Neural progenitor cell (in vitro differentiated cells): ENCODE measurements around the gene IL17REL. TPM values are rescaled to one million over a fixed set of nuclear protein-coding genes. Genes with fewer than 3 reads are reported as not detected.
A peak's percentile ranks its signal among the peaks of the same experiment; 100 is the strongest.

Source experiments
- DNase-seq: peaks from one replicate; pipeline ENCODE4 v3.0.0-alpha.2; 2016; ENCODE audit warnings: low spot score
- H2AFZ ChIP-seq: fragments of 200-600 bp; sonication (generic); replicated peaks from 2 replicates; pipeline ENCODE4 v1.6.1; 2016; ENCODE audit warnings: antibody characterized with exemption
- H3F3A ChIP-seq: fragments of 200-600 bp; sonication (generic); 2 replicates; pipeline ENCODE4 v1.6.1; 2016; ENCODE audit warnings: antibody characterized with exemption, low read depth
- H3K27ac ChIP-seq: fragments of 200-600 bp; sonication (generic); 2 replicates; pipeline ENCODE4 v1.5.1; 2016; ENCODE audit warnings: mild to moderate bottlenecking
- H3K27me3 ChIP-seq: fragments of 200-600 bp; sonication (generic); 2 replicates; pipeline ENCODE4 v1.6.1; 2016; ENCODE audit warnings: mild to moderate bottlenecking, moderate library complexity
- H3K36me3 ChIP-seq: fragments of 200-600 bp; sonication (generic); 2 replicates; pipeline ENCODE4 v1.5.1; 2016
- H3K4me1 ChIP-seq: fragments of 200-600 bp; sonication (generic); 2 replicates; pipeline ENCODE4 v1.6.1; 2016; ENCODE audit warnings: mixed run types
- H3K4me2 ChIP-seq: fragments of 200-600 bp; sonication (generic); 2 replicates; pipeline ENCODE4 v1.6.1; 2016
- H3K4me3 ChIP-seq: fragments of 200-600 bp; sonication (generic); 2 replicates; pipeline ENCODE4 v1.5.1; 2016
- H3K79me2 ChIP-seq: fragments of 200-600 bp; sonication (generic); 2 replicates; pipeline ENCODE4 v1.6.1; 2016; ENCODE audit warnings: low read depth
- H3K9ac ChIP-seq: fragments of 200-600 bp; sonication (generic); 2 replicates; pipeline ENCODE4 v1.6.1; 2016
- H3K9me3 ChIP-seq: fragments of 200-600 bp; sonication (generic); 2 replicates; pipeline ENCODE4 v1.5.1; 2016; ENCODE audit warnings: low read depth
- H4K20me1 ChIP-seq: fragments of 200-600 bp; sonication (generic); 2 replicates; pipeline ENCODE4 v1.6.1; 2016; ENCODE audit warnings: low read depth
- H3K27ac Mint-ChIP-seq: 3 replicates; pipeline ENCODE4 v1.8.0; 2021; ENCODE audit warnings: mixed read lengths
- H3K27me3 Mint-ChIP-seq: 2 replicates; pipeline ENCODE4 v1.8.0; 2022; ENCODE audit warnings: low read depth, mild to moderate bottlenecking, inconsistent platforms, moderate library complexity, mixed read lengths; ENCODE audit not compliant: insufficient read depth
- H3K36me3 Mint-ChIP-seq: 3 replicates; pipeline ENCODE4 v1.8.0; 2021; ENCODE audit warnings: mixed read lengths
- H3K4me1 Mint-ChIP-seq: 3 replicates; pipeline ENCODE4 v1.8.0; 2021; ENCODE audit warnings: mixed read lengths
- H3K4me3 Mint-ChIP-seq: 3 replicates; pipeline ENCODE4 v1.8.0; 2021; ENCODE audit warnings: mild to moderate bottlenecking, moderate library complexity, mixed read lengths
- H3K9me3 Mint-ChIP-seq: 3 replicates; pipeline ENCODE4 v1.8.0; 2020; ENCODE audit warnings: mixed read lengths
- EZH2 ChIP-seq: fragments of 200-600 bp; sonication (generic); IDR thresholded peaks from 2 replicates; pipeline ENCODE4 v1.6.1; 2017; ENCODE audit warnings: antibody characterized with exemption, mild to moderate bottlenecking, moderate library complexity
- EZH2phosphoT487 ChIP-seq: fragments of 200-600 bp; sonication (generic); IDR thresholded peaks from 2 replicates; pipeline ENCODE4 v1.6.1; 2017; ENCODE audit warnings: antibody characterized with exemption
- total RNA-seq: library from RNA; depleted of rRNA; stranded (reverse); fragments of >200 nt; gene quantifications from 2 replicates; pipeline ENCODE4 v1.2.3, GENCODE V29; 2015; ENCODE audit warnings: low replicate concordance
- TF ChIP-seq, protein P1 (sequence below): fragments of 200-600 bp; sonication (generic); IDR thresholded peaks from 2 replicates; pipeline ENCODE4 v1.5.1; 2017; ENCODE audit warnings: antibody characterized with exemption, mild to moderate bottlenecking

Gene IL17REL
- total RNA-seq, 1 donor from 2014 or later = not detected

DNA sequence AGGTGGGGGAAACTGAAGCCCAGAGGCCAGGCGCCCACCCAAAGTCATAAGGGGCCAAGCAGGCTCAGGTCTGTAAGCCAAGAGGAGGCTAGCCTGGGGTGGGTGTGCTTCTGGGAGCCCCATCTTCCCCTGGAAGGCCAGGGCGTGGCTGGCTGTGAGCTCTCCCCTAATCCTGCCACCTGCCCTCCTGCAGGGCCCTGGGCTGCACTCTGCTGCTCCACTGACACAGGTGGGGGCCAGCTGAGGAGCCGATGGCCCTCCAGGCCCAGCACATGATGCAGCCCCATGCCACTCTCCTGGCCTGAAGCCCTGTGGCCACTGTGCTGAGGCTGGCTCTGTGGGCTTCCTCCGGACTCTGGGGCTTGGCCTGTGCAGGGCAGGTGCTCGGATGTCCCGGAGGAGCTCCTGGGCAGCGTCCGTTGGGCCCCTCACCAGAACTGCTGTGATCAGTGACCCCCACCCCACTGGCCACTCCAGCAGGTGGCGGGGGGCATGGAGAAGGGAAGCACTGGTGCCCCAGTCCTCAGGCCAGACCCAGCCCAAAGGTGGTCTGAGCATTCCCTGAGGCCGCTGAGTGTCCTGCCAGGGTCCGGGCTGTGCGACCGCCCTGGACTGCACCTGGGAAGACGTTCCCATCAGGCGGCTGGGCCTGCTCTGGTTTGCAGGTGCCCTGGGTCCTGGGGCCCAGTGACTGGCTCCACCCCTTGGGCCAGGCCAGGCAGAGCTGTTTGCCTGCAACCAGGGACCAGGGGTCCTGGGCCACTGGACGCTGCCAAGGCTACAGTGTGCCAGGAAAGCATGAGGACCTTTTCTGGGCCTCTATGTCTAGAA, 43.5 kb downstream of the IL17REL start:
- DNase-seq = peak; percentile 3
- H3K4me2 ChIP-seq = no peak overlapping the region

DNA sequence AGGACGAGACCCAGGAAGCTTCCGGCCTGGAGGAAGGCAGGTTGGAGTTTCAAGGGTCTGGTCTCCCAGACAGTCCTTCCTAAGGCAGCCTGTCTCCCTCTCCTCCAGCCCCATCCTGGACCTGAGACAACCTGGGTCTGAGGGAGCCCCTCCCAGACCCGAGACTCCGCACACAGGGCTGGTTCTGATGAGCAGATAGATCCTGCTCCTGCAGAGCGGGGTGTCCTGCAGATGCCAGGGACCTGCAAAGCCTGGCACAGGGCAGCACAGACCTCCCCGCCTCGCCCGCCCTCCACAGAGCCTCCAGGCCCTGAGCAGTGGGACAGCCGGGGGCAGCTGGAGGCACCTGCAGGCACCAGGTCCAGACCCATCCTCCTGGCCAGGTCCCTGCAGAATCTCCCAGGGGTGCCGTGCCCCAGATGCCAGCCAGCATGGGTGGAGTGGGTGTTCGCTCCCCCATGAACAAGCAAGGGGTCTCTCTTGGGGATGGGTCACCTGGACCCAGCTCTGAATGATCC, 44.2 kb downstream of the IL17REL start:
- no peak overlapping the region for H3K4me2 ChIP-seq
- TF ChIP-seq EZH2phosphoT487 (no peak), EZH2 (no peak)
- TF ChIP-seq, protein P1, sequence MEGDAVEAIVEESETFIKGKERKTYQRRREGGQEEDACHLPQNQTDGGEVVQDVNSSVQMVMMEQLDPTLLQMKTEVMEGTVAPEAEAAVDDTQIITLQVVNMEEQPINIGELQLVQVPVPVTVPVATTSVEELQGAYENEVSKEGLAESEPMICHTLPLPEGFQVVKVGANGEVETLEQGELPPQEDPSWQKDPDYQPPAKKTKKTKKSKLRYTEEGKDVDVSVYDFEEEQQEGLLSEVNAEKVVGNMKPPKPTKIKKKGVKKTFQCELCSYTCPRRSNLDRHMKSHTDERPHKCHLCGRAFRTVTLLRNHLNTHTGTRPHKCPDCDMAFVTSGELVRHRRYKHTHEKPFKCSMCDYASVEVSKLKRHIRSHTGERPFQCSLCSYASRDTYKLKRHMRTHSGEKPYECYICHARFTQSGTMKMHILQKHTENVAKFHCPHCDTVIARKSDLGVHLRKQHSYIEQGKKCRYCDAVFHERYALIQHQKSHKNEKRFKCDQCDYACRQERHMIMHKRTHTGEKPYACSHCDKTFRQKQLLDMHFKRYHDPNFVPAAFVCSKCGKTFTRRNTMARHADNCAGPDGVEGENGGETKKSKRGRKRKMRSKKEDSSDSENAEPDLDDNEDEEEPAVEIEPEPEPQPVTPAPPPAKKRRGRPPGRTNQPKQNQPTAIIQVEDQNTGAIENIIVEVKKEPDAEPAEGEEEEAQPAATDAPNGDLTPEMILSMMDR = no peak
- H3K27me3 ChIP-seq = peaks cover 37% of the 10 kb centered on the region
- peaks cover 14% of the 10 kb centered on the region for H3K4me1 ChIP-seq
- Mint-ChIP-seq H3K4me1 (peaks cover 12% of the 10 kb centered on the region), H3K36me3 (peaks cover 4% of the 10 kb centered on the region), H3K9me3 (no peaks in the 10 kb centered on the region), H3K27ac (peak overlapping the region; percentile 43), H3K4me3 (no peak overlapping the region), H3K27me3 (peaks cover 12% of the 10 kb centered on the region)
- H3K9me3 ChIP-seq = no peaks in the 10 kb centered on the region
- no peak overlapping the region for H3K27ac ChIP-seq
- peaks cover 12% of the 10 kb centered on the region for H3F3A ChIP-seq
- H4K20me1 ChIP-seq = peaks cover 40% of the 10 kb centered on the region
- H2AFZ ChIP-seq = no peak overlapping the region
- DNase-seq = no peak
- H3K4me3 ChIP-seq = no peak overlapping the region
- H3K36me3 ChIP-seq = no peaks in the 10 kb centered on the region
- peaks cover 6% of the 10 kb centered on the region for H3K79me2 ChIP-seq
- H3K9ac ChIP-seq = no peak overlapping the region

More for the DNA sequence above, 43.5 kb downstream of the IL17REL start:
- Mint-ChIP-seq H3K9me3 (no peaks in the 10 kb centered on the region), H3K27me3 (peaks cover 10% of the 10 kb centered on the region), H3K4me3 (no peak overlapping the region), H3K36me3 (peaks cover 2% of the 10 kb centered on the region), H3K4me1 (peaks cover 9% of the 10 kb centered on the region), H3K27ac (no peak overlapping the region)
- TF ChIP-seq, protein P1 = no peak
- no peak for TF ChIP-seq EZH2phosphoT487
- no peak for TF ChIP-seq EZH2
- Histone ChIP-seq H2AFZ (no peak overlapping the region), H4K20me1 (peaks cover 33% of the 10 kb centered on the region), H3K27me3 (peaks cover 38% of the 10 kb centered on the region), H3K9ac (no peak overlapping the region), H3K79me2 (no peaks in the 10 kb centered on the region), H3K4me3 (no peak overlapping the region), H3K9me3 (no peaks in the 10 kb centered on the region), H3F3A (peaks cover 15% of the 10 kb centered on the region), H3K4me1 (peaks cover 14% of the 10 kb centered on the region), H3K36me3 (no peaks in the 10 kb centered on the region), H3K27ac (no peak overlapping the region)

DNA sequence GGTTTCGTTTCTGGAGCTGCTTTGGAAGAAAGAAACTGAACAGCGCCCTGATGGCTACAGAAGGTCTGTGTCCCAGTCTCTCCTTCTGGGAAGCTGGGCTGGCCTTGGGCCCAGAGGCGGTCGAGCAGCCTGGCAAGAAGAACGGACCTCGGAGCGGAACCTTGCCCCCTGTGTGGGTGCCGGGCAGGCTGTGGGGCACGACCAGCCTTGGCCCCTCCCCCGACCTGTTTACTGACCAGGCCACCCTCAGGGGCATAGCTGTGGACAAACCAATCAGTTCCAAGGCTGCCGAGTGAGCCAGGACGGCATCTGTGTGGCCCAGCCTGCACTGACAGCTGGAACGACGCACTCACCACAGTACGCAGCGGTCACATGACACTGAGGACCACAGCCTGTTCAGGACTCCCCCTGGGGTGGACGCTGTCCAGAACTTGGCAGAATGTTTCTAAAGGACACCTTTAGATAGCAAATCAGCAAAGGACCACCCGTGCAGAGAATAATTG, 44.8 kb downstream of the IL17REL start:
- peaks cover 12% of the 10 kb centered on the region for H3K4me1 Mint-ChIP-seq
- peak; percentile 13 for DNase-seq
- peaks cover 6% of the 10 kb centered on the region for H3F3A ChIP-seq
- no peak overlapping the region for H3K4me3 Mint-ChIP-seq
- H3K36me3 ChIP-seq = no peaks in the 10 kb centered on the region
- H3K9me3 ChIP-seq = no peaks in the 10 kb centered on the region
- no peak overlapping the region for H3K4me3 ChIP-seq
- H3K9ac ChIP-seq = no peak overlapping the region
- H3K4me2 ChIP-seq = no peak overlapping the region
- TF ChIP-seq EZH2phosphoT487 (no peak), EZH2 (no peak)
- TF ChIP-seq, protein P1 = no peak
- no peaks in the 10 kb centered on the region for H3K9me3 Mint-ChIP-seq
- H3K27me3 Mint-ChIP-seq = peaks cover 12% of the 10 kb centered on the region
- peaks cover 46% of the 10 kb centered on the region for H4K20me1 ChIP-seq
- H3K27me3 ChIP-seq = peaks cover 30% of the 10 kb centered on the region
- H3K27ac Mint-ChIP-seq = peak overlapping the region; percentile 43
- peaks cover 12% of the 10 kb centered on the region for H3K79me2 ChIP-seq
- H3K27ac ChIP-seq = no peak overlapping the region
- H2AFZ ChIP-seq = no peak overlapping the region
- H3K4me1 ChIP-seq = peaks cover 14% of the 10 kb centered on the region
- H3K36me3 Mint-ChIP-seq = peaks cover 4% of the 10 kb centered on the region
